ENCODE results near the gene ADAMTSL3.

Gene ADAMTSL3

DNA sequence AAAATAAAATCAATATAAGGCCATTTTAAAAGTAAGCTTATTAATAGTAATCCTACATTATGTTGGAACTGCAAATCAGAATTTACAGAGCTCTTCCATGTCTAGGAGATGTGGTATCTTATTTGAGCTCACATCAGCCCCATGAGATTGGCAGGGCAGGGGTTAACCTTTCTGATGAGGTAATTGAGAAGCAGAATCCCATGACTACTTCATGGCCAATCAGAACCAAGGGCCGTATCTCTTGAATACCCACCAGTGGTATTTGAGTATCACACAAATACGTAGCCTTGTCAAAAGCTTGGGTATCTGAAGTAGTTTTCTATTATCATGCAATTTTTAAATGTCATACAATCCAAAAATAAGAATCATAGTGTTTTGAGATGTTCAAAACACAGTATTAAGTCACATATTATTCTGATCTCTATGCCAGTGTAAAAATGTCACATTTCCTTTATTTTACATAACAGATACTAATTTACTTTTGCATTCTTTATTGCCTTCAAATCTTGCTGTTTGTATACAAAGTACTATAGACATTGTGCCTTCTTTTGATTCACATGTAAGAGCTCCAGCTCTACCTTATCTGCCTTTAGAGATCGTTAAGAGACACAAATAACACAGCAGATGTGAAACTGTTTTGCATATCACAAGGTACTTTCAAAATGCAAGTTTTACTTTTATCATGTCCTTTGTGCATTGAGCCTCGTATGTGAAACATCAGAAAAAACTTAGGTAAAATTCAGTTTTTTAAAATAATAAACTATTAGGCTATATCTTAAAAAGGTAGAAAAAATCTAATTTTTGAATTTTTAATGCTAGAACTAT lies 329.9 kb downstream of the ADAMTSL3 start:
- DNase-seq (ENCODE audit: low read depth): no peak

DNA sequence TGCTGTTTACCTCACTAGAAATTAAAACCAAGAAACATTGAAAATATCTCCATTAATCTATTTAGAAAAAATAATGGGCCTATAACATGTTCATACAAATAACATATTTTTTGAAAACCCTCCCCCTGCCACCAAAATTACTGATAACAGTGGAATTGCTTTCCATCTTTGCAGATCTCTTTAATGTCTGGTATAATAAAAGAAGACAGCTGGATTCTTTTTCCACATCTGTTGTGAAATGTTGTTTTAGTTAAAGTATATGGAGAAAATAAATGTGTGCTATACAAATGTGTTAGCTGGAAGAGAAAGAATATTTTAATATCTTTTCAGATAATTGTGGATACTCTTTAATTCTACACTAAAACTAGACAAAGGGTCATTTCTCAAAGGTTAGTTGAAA lies 330.7 kb downstream of the ADAMTSL3 start:
- no peak for DNase-seq (ENCODE audit: low read depth)

DNA sequence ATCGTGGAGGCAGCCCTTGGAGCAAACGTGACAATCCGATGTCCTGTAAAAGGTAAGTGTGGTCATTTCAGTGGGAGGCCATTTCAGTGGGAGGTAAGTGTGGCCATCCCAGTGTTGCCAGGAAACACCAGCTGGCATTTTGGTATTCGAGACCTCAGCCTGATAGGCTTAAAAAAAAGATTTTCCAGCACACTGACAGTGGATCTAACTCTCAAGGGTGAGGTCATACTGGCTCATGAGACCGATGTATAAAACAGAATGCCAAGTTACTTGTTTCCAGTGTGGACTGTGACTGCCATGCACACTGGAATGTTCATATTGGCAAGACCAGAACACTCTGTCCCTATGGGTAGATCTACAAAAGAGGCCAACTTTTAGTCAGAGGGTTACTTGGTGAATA lies 337.2 kb downstream of the ADAMTSL3 start:
- DNase-seq (ENCODE audit: low read depth): no peak

DNA sequence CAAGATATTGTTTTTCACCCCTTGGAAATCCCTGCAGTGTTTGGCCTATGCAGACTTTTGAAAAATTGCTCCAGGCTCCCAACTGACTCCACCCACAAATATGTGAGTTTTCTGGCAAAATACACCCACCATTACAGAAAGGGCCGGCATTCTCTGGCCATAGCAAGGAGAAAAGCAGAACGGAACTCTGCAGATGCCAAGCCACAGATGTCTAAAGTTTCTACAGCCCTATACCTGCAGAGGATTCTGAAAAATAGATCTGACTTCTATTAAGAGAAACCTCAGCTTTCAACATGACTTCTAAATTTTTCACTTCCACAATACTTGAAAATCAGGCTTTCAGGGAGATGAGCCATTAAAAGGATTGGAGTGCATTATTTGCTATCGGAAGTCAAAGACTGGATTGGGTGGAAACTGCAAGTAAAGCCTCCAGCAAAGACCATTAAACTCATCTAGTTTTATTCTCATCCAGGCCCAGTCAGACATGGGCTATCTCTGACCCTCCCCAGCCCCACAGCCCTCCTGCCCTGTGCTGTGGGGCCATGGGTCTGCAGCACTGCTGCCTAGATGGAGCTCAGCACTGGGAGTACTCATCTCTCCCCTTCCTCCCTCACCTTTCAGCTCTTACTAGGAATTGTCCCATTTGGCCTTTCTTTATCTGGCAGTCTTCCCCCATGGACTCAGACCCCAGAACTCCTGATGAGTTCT lies 338.6 kb downstream of the ADAMTSL3 start:
- no peak for DNase-seq (ENCODE audit: low read depth)

DNA sequence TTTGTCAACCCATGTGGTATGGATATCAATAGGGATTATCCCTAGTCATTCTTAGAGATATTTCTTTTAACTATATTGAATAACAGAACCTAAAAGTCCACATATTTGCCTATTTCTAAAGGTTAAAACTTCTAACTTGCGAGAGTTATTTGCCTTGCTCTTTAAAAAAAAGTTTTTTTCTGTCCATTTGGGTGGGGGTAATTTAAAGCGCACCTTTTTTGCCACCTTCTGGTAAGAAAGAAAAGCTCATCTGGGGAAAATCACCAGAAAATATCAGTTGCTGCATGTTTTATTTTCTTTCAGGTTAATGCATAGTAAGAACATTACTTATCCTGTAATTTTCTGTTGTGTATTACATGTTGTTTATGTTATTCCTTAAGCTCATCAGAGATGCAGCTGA lies 339.7 kb downstream of the ADAMTSL3 start:
- no peak for DNase-seq (ENCODE audit: low read depth)

DNA sequence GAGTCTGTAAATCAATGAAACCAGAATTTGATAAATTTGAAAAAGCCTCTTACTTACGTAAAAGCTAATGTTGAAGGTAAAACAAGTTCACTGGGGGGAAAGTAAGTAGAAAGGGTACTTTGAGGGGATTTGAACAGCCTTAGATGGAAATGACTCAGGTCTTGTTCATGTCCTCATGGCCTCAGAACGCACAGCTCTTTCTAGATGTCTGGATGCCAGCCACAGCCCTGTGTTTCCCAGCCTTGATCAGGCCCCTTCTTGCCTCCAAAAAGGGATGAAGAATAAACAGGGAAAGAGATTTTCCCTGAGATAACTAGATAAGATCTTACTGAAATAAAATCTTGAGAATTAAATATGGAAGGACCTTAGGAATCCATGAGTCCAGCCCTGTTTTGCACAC lies 344.6 kb downstream of the ADAMTSL3 start:
- no peak for DNase-seq (ENCODE audit: low read depth)

DNA sequence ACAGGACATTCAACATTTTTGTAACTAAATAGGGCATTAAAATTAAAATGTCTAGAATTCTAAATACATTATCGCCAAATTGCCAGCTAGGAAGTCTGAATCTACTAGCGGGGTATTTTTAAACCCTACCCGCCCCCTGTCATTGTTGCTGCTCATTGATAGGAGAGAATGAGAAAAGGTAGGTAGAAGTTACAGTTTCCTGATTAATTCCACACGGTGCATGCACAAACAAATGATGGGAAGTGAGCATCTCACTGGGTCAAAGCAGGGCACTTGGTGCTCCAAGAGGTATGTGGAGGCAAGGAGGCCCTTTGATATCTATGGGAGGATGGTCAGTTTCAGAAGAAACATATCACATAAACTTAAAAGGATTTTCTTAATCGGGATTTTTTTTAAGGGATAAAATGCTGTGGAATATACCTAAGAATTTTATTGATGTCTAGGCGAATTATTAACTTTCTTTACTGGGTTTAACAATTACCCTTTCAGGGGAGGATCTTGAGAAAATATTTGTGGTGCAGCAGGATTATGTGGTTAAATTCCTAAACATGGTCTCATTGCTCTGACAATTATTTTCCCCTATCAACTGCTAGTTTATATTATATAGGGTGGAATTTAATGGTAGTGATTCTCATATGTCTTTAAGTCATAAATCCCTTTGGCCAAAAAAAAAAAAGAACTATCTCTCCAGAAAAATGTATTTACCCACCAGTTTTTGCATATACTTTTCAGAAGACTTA lies 345.6 kb downstream of the ADAMTSL3 start:
- no peak for DNase-seq (ENCODE audit: low read depth)

DNA sequence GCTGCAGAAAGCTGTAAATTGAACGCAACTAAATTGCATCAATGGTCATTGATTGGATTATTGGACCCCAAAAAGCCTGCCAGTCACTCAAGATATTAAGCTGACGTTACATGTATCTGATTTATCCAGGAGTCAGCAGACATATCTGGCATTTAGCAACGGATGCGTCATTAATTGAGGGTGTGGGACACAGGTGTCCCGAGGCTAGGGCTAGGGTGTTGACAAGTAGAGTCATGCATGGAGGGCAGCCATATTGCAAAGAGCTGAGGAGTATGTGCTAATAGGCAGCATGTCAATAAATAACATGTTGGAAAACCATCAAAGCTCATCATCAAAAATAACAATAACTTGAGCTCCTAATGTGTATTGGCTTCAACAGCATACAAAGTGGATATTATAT lies 347.1 kb downstream of the ADAMTSL3 start:
- no peak for DNase-seq (ENCODE audit: low read depth)

DNA sequence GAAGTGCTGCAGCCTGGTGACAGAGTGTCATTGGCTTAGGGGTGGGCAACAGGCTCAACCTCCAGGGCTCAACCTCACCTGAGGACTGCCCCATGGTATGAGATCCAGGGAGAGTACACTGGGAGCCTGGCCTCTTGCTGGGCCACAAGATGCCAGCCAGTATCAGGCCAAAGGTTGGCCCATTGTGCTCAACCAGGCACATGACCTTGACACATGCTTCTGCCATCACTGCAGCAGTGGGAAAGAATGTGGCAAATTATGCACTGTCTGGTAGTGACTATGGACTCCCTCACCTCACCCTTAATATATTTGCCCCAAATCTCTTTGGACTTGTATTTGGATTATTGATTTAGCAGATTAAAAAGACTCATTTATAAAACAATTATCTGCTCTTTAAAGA lies 347.7 kb downstream of the ADAMTSL3 start:
- DNase-seq (ENCODE audit: low read depth): no peak

DNA sequence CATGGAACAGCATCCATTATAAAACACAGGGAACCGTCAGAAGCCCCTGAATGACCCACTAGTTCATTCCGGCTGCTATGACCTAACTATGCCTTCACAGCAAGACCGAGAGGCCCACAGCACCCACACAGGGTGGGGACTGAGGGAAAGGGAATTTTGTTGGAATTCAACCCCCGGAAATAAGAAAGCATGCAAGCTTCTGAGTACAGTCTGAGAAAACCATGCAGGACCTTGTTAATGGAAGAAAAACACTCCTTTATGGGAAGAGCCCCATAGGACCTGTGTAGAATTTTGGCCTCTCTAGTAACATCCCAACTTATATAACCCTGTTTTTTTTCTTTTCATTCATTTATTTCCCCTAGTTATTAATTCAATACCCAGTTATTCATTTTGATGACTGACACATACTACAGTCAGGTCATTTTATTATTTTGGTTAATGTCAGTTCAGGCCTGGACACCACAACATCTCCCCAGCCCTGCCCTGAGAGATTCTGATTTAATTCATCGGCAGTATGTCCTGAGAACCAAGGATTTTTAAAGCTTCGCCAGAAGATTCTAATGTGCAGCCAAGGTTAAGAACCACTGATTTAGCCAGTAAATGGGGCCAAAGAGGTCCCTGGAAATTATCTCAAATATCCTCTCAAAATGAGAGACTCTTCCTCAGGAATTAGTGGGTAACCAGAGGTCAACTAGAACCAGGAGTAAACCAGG lies 350.0 kb downstream of the ADAMTSL3 start:
- no peak for DNase-seq (ENCODE audit: low read depth)

DNA sequence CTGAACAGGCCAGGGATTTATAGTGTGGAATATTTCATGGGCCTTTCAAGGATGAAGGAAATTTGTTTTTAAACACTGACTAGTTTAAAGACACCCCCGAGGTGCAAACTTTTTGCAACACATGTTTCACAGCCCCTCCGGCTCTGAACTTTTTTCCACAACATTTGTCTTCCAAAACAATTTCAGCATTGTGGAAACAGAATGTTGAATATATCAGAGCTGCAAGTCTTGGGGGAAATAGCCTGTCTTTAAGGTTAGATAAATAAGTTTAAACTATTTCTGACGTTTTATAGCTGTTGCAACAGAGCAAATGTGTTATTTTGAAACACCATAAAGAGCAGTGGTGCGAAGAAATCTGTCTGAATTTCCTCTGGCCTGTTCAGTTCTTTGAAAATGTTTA lies 352.5 kb downstream of the ADAMTSL3 start:
- no peak for DNase-seq (ENCODE audit: low read depth)

DNA sequence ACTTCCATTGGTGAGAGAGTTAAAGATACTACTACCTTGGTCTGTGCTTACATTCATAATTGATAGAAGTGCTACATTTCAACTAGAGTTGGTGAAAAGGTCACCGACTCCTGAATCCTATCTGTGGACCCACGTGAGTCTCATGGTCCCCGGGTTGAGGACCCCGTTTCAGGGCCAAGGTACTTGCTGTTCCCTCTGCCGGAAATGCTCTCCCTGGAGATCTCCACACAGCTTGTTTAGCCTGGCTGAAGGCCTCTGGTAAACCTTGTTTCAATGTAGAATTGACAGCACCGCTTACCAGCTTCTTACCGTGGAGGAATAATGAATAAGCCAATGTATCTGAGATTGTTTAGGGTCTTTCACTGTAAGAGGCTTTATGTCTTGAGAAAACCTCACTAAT lies 355.7 kb downstream of the ADAMTSL3 start:
- DNase-seq (ENCODE audit: low read depth): no peak

DNA sequence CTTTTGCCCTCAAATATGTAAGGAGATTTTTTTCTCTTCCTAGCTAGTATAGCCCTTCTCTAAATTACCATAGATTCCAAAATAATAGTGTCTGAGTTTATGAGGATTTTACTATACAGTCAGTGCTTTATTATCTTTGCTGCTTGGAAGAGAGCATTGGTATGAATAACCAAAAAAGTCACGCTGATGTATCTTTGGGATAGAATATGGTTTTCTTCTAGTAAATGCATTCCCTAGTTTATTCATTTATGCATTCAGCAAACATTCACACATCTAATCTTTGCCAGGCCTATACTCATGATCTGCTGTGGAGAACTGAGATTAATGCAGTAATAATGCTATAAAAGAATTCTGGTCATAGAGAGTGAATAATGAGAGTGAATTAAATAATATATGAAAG lies 356.3 kb downstream of the ADAMTSL3 start:
- no peak for DNase-seq (ENCODE audit: low read depth)

DNA sequence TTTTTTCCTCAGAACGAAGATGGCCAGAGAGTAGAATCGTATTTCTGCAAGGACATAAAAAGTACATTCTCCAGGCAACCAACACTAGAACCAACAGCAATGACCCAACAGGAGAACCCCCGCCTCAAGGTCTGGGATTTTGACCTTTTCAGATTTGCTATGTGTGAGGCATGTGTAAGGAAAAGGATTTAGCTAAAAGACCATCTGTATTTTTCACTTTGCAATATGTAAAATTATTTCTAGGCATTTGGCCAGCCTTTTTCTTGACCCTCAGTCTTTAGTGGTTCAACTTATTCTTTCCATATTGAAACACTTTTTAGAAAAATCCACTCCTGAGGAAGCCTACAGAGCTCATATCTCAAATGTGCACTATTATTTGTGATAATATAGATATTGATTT lies 362.4 kb downstream of the ADAMTSL3 start:
- no peak for DNase-seq (ENCODE audit: low read depth)

DNA sequence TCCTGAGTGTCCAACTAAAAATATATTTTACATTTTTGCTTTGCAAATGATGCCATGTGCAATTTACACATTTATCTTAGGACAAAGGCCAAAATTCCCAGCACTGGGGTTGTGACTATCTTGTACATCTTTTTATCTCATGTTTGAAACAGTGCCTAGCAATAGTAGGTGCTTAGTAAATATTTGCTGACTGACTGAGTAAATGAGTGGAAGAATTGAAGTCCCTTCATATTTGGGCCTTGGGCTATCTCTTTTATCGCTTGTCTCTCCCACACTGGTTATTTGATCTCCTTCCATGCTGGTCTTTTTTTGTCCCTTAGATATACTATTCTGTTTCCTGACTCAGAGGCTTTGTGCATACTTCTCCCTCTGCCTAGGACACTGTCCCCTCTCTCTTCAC lies 368.6 kb downstream of the ADAMTSL3 start:
- no peak for DNase-seq (ENCODE audit: low read depth)

DNA sequence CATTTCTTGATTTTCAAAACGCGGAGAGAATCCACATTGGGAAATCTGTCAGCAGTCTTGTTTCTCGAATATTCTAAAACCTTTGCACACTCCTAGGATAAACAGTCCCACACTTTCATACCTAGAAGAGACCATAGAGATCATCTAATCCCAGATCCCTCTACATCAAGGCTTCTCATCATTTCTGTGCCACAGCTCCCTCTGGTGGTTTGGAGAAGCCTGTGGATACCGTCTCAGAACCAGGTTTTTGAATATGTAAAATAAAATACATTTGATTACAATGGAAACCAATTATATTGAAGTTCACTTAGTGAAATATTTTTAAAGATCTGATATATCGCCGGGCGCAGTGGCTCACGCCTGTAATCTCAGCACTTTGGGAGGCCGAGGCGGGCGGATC lies 369.7 kb downstream of the ADAMTSL3 start:
- DNase-seq (ENCODE audit: low read depth): no peak

DNA sequence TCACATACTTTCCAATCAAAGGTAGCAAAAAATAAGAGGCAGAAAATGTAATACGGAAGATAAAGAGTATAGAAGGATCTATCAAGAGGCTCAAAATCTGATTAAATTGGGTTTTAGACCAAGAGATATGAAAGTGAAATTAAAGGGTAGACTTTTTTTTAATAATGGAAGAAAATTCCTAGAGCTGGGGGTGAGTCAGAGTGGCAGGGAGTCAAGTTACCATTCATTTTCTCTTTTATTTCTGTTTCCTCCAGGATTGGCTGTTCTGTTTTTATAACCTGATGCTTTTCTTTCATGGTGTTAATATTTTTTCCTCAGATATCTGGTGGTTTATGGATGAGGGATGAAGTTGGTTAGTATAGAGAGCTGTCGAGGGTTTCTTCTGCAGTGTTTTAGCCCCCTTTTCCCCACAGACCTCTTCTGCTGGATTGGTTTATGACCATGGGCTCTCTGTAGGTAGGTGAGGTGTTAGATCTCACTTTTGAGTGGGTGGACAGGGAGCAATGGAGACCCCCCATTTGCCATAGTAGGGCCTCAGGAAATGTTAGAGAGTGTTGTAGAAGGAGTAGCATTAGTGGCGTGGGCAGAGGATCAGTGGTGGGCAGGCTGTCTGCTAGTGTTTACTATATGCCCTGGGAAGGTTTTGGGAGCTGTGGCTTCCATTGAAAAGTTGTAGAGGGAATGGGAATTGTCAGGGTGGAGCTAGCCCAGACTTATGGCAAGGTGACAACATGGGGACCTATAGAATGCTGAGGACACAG lies 380.1 kb downstream of the ADAMTSL3 start:
- no peak for DNase-seq (ENCODE audit: low read depth)

DNA sequence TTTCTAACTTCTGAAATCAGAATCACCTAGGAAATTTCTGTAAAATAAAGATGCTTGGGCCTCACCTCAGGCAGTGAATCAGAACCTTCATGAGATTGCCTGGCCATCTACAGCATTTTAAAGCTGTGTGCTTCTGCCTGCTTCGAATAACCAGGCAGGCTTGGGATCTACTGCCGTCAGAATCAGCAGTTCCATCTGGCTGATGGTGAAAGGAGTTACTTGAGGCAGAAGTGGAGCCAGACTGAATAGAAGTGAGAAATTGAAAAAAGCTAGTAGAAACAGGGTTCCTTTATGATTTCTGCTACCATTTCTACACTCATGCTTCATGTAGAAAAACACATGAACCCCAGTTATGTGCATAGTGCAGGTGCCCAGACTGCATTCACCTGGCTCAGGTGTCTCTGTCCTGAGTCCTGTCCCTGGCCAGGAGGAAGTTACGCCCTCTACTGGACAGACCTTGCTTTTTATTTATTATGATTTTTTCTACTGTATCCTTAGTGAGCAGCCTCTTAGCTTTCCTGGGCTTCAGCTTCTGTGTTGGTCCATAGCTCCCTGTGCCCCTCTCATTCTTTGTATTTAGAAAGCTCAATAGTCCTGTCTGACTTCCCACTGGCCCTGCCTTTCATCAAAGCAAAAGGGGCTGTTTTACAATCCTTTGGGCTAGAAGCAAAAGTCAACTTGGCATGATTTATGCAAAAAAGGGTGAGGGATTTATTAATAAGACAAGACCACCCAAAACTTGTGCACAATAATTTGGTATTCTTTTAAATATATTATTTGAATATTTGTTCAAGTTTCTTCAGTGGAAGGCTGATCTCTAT lies 380.9 kb downstream of the ADAMTSL3 start:
- no peak for DNase-seq (ENCODE audit: low read depth)

DNA sequence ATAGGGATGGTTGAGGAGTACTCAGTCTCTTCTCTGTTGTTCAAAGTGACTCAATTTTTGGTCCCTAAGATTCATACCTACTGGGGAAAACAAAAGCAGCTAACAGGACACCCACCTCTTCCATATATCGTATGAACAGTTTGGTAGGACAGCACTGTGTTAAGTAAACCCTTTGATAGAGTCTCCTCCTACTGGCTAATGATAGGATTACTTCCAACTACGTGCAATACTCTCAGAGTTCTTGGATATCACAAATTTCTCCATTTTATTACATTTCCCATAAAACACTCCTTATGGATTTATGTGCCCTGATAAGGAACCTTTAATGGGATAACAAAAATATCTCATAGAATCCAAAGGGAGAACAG lies 381.5 kb downstream of the ADAMTSL3 start:
- DNase-seq (ENCODE audit: low read depth): no peak

DNA sequence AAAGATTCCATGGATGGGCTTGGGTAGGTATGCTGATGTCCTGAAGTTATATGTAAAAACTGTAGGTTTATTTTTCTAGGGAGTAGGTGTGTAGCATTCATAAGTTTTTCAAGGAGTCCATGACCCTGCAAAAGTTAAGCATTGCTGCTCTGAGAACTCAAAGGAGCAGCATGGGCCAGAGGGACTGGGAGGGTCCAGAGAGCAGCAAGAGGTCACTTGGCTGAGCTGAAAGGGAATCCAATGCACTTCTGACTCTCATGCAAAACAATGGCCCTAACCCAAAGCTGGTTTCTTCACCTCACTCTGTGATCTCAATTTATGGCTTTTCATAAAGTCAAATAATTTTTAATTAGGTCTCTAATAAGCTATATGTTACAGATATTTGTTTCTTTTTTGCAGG lies 383.4 kb downstream of the ADAMTSL3 start:
- DNase-seq (ENCODE audit: low read depth): no peak
